SKM-1 treated with dmso at 0.1 percent for 144 hours (cell line): ENCODE data around the gene MYADML2.
"Not testable (repeated sequence)": the region's sequence is repeated elsewhere in the genome, so short reads cannot be mapped to it uniquely, and the experiment has no call there.

Experiments used
- DNase-seq: peaks from one replicate; lab custom pipeline; 2025; ENCODE audit not compliant: unreplicated experiment; lab: John Stamatoyannopoulos, UW

MYADML2 gene

DNA sequence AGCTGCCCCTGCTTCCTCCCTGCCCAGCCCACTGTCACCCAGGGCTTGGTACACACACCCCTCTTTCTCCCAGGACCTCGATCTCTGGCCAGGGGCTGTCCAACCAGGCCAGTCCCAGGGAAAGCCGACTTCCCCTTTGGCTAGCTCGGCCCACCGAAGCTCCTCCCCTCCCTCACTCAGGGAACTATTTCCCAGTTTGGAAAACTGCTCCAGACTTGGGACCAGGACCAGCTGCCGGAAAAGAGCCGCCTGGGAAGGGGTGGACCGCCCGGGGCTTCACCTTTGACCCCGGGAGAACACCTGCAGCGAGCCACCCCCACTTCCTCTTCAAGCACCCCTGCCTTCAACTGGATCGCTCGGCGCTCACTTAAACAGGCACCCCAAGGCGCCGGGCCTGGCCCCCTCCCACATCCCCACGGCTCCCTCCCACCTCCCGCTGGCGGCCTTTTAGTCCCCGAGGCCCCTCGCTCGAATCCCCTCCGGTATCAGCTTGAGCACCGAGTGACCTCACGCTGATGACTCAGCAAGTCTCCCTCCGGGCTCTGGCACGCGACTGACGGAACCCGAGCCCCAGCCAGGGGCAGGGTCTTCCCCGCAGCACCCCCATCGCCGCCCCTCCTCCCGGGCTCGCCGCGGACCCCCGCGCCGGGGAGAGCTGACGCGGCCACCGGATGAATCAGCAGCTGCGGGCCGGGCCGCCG, 20.4 kb downstream of the MYADML2 start:
- peak; percentile 54 for DNase-seq

DNA sequence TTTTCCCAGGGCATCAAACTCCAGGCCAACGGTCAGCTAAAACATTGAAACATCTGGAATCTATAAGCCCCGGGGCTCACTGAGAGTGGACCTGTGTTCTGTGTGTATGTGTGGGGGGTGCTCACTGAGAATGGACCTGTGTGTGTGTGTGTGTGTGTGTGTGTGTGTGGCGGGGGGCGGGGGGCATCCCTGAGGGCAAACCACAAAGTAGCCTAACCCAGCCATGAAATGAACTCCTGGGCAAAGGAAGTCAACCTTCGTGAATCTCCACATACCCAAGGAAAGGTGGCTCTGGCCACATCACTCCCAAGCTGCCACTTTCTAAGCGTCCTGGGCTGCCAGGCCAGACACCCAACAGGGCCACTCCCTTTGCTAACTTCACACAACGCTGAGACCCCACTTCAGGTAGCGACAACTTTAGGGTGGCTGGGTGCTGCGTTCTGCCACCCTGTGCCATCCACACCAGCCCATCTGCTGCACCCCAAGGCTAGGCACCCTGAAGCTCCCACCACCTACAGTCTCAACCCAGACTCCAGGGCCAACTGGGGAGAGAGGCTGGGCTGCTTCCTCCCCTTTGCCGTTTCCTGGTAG, 21.1 kb downstream of the MYADML2 start:
- no peak for DNase-seq

DNA sequence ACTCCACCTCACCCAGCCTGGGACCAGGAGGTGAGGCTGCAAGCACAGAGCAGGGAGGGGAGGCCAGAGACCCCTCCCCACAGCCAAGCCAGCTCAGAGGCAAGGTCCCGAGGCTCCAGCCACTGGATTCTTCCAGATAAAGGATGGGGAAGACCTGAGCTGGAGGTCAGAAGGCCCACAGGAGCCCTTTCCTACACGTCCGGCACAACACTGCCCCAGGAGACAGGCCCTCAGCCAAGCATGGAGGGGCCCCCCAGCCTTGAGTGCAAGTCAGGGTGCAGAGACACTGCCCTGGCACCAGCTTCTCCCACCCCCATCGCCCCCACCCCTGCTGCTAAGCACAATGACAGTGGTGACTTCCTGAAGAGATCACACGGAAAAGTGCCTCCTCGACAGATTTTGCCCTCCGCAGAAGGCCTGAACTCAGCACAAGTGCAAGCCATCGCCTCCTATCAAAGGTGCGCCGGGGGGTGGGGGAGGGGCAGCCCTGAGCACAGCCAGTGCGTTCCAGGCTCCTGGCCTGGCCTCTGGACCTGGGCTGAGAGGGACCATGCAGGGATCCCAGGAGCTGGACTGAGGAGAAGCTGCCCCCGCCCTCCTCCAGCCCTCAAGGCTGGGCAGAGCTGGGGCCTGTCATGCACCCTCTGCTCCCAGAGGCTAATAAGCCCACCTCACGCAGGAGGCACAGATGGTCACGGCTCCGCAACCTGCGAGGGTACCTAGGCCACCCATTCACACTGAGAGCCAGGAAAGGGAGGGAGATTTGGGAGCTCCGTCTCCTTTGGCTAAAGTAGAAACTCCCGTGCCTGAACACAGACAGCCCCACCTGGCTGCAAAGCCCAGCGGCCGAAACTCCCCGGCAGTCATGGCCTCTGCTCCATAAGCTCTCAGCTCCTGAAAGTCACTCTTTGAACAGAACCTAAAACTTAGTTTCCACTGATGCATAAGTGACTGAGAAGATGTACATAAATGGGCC, 22.2 kb downstream of the MYADML2 start:
- no peak for DNase-seq

- DNase-seq: peak; percentile 84
Observed at GRCh38 chr17:81923302-81924260, 23.5 kb downstream of the MYADML2 start.

DNA sequence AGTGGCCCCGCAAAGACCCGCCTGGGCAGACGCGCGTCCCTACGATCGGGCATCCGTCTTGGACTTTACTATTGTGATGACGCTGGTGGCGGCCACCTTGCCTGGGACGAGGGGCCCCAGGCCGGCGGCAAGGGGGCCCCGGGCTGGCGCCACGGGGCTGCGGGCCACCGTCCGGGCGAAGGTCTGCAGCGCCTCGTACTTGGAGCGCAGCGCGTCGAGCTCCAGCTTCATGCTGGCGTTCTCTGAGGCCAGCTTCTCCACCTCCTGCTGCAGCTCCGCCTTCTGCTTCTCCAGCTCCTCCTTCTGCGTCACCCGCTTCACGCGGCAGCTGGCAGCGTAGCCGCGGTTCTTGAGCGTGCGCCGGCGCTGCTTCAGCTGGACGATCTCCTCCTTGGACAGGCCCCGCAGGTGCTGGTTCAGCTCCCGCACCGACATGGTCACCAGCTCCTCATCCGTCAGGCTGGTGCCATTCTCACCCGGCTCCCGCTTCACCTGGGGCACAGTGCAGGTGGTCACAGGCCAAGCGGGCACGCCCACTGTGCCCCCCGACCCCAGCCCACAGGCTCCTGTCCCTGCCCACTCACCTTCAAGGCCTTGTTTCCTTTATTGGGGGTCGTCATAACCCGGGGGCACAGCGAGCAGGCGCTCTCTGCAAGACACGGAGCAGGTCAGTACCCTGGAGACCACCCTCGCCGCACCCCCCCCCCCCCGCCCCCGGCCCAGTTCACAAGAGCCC, 24.3 kb downstream of the MYADML2 start:
- no peak for DNase-seq

DNA sequence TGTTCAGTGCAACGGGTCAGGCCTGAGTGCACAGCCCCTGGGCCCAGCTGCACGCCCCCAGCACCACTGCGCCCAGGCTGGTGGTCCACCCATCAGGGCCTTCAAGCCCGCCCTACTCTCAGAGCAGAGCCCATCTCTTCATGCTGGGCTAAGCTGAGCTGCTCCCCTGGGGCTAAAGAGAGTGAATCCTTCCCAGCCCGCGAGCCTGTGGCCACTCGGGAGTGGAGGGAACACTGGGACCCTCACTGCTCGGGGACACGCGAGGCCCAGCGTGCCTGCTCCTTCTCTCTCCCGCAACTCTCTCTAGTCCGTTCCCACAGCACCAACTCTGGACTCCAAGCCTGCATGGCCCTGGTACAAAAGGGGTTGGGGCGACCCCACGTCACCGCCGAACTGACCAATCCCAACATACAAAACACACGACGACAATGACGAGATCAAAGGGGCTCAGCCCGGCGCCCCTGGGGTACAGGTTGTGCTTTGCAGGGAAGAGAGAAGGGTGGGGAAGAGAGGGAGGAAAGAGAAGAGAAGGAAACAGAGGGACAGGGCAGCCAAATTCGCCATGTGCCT, 25.0 kb downstream of the MYADML2 start:
- no peak for DNase-seq

DNA sequence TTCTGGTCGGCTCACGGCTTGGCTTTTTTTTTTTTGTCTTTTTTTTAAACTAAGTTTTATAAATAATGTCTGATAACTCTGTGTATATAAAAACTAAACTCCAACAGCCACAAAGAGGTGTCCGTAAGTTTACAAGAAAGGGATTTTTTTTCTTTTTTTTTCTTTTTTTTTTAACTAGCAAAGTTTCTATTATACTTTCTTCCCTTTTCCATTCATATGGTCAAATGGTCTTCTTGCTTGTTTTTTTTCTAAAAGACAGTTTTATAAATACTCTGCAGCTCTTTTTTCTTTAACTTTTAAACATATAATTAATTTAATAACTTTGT, 25.5 kb downstream of the MYADML2 start:
- no peak for DNase-seq

DNA sequence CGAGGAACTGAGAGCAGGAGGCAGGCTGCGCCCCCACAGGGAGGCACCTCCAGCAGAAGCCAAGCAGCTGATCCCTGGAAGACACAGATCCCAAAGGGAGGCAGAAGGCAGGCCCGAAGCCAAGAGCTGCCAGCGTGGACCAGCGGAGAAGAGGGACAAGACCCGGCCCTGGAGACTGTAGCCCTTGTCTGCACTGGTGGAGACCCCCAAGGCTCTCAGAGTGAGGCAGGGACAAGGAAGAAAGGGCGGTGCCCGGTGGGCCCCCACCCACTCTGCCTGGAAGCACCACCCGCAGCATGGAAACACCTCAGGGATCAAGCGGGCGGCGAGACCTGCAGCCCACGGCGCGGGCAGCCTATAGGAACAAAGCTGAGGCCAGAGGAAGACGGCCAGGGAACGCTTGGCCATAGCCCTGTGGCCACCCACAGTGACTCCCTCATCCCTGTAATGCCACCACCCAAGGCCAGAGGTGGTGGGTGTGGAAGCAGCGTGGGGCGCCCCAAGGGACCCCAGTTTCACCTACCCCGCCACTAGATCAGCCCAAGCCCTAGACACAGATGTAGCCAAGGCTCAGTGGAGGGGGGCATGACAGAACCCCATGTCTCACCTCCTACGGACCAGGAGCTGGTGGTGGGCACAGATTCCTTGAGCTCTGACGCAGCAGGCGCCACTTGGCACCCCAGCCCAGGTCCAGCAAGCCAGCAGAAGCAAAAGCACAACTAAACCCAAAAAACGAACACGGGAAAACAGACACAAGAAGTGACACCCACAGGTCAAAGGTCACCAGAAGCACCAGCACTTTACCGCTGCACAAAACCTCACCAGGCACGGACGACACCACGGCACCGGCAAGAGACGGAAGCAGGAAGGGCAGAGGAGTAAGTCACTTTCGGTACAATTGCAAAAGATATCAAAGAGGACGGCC, 26.2 kb downstream of the MYADML2 start:
- no peak for DNase-seq

DNA sequence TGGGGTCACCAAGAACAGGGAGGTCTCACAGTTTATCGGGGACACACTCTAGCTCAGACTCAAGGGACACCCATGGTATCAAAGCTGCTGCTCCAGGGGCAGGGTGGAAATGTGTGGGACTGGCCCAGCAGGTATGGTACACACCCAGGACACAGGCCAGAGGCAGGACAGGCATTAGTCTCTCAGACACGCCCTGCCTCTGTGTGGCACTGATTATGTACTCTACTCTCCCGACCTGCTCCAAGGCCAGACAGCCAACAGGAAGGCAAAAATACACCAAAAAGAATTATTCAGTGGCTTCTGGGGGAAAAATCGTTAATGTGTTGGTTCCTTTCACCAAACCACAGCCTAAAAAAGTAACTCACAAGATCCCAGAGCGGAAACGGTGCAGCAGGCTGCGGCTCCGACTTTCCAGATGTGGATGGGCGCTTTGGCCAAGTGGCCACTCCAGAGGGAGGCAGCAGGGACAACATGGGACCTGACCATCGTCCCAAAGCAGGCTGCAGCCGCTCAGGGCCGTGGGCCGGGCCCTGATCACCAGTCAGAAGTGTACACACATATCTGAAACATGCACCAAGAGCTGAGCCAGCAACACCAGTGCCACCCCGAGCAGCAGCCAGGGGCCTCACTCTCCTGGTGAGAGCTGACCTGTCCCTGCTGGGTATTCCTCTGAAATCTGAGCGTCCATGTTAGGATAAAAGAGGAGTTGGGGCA, 28.0 kb downstream of the MYADML2 start:
- DNase-seq: no peak

- DNase-seq: not testable (repeated sequence)
Observed at GRCh38 chr17:81918333-81918669, 28.7 kb downstream of the MYADML2 start.

- DNase-seq: peak; percentile 75
Observed at GRCh38 chr17:81917565-81918332, 29.3 kb downstream of the MYADML2 start, which contains the start of gene SIRT7. Gene SIRT7 (minus strand): TSS chr17:81918176. CDS start chr17:81918131, 45 bp downstream.

- no peak for DNase-seq
Observed at GRCh38 chr17:81916234-81917001, 30.6 kb downstream of the MYADML2 start.

- no peak for DNase-seq
Observed at GRCh38 chr17:81915331-81915730, 31.7 kb downstream of the MYADML2 start.

- DNase-seq: no peak
Observed at GRCh38 chr17:81914103-81914850, 32.8 kb downstream of the MYADML2 start.

DNA sequence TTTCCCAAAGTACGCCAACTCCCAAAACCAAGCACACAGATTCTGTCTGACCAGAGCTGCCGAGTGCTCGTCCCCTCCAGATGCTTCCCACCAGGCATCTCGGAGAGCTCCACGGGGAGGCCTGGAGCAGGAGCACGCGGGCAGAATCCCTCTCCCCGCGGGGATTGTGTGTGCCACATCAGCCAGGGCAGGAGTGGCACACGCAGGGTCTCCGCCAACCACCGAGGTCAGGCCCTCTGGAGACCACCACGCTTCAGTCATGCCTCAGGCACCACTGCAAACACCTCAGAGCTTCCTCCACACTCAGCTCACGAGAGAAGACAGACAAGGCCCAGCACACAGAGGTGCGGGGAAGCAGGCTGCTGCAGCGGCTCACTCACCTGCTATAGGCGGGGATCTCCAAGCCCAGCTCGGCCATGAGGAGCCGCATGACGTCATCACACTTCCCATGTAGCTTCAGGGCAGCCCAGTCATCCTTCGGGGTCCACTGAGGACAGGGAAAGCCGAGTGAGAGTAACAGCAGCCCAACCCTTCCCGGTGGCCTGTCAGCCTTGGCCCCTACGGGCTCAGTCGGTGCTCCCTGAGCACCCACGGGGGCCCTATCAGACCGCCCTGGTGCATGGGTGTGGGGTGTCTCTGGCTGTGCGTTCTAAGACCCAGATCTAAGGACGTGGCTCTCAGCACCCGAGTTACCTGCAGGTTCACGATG, 33.5 kb downstream of the MYADML2 start:
- no peak for DNase-seq
